K562 (cell line): ENCODE measurements around the gene DST. TPM values are rescaled to one million over a fixed set of nuclear protein-coding genes. Genes with fewer than 3 reads are reported as not detected.

Experiments used
- FOXJ2 ChIP-seq: fragments of 200-800 bp; sonication (Bioruptor generic); IDR thresholded peaks from 2 replicates; pipeline ENCODE4 v1.6.1; 2016; ENCODE audit warnings: missing genetic modification characterization, missing compliant biosample characterization
- MEF2A ChIP-seq: IDR thresholded peaks from 2 replicates; pipeline ENCODE4 v1.6.1; 2011; ENCODE audit warnings: low read depth, mild to moderate bottlenecking, low read length, moderate library complexity; ENCODE audit not compliant: control insufficient read depth
- NR1H2 ChIP-seq: sonication (generic); formaldehyde crosslinking; IDR thresholded peaks from 2 replicates; pipeline ENCODE4 v1.4.0; 2020; ENCODE audit warnings: mild to moderate bottlenecking, missing genetic modification reagents
- NR2C1 ChIP-seq, 2 experiments: fragments of 450-650 bp; IDR thresholded peaks; 2 replicates each; pipeline ENCODE4 v1.6.1; 2017; ENCODE audit warnings: mild to moderate bottlenecking in 2 of 2, antibody characterized with exemption in 1 of 2, inconsistent platforms in 1 of 2, missing compliant biosample characterization in 1 of 2, missing genetic modification characterization in 1 of 2
- ZBTB7A ChIP-seq: IDR thresholded peaks from 2 replicates; pipeline ENCODE4 v1.6.1; 2011; ENCODE audit warnings: low read depth, mild to moderate bottlenecking, low read length, moderate library complexity, borderline replicate concordance; ENCODE audit not compliant: control insufficient read depth
- ZFX ChIP-seq: sonication (generic); formaldehyde crosslinking; IDR thresholded peaks from 2 replicates; pipeline ENCODE4 v1.8.0; 2022; ENCODE audit warnings: mild to moderate bottlenecking, missing genetic modification reagents, moderate library complexity
- ZNF12 ChIP-seq: sonication (generic); formaldehyde crosslinking; IDR thresholded peaks from 2 replicates; pipeline ENCODE4 v1.4.0; 2020; ENCODE audit warnings: mild to moderate bottlenecking, missing genetic modification reagents
- ZNF407 ChIP-seq: fragments of 450-650 bp; IDR thresholded peaks from 2 replicates; pipeline ENCODE4 v1.6.1; 2016; ENCODE audit warnings: low read depth
- ZNF707 ChIP-seq: fragments of 250-450 bp; sonication (Bioruptor Pico); conservative IDR thresholded peaks from 2 replicates; pipeline ENCODE4 v1.8.0; 2022; ENCODE audit warnings: inconsistent platforms, mild to moderate bottlenecking, moderate library complexity
- ZNF780A ChIP-seq: fragments of 250-450 bp; sonication (Bioruptor Pico); IDR thresholded peaks from 2 replicates; pipeline ENCODE4 v1.5.0; 2021; ENCODE audit warnings: mild to moderate bottlenecking
- polyA plus RNA-seq, 8 experiments: library from polyadenylated mRNA; depleted of rRNA in 4 of 8; stranded (reverse) in 5 of 8; unstranded in 3 of 8; fragments of >200 nt; fragmentation: Nextera tagmentation in 2 of 8; fragmentation: Illumina TruSeq in 1 of 8; extraction: Ambion mirVana in 2 of 8; extraction: Trizol in 1 of 8; gene quantifications; 2 replicates each; pipeline versions ENCODE4 v1.2.1 to v1.2.3, GENCODE V29; 2011 to 2014; ENCODE audit warnings: inconsistent platforms in 1 of 8, missing spikeins in 1 of 8
- total RNA-seq, 7 experiments: library from RNA; depleted of rRNA in 6 of 7; stranded (reverse); fragments of >200 nt in 6 of 7; fragmentation: Illumina TruSeq in 2 of 7; extraction: Trizol in 2 of 7; gene quantifications; 2 replicates each; pipeline versions ENCODE4 v1.2.1 to v1.2.3, GENCODE V29; 2011 to 2021; ENCODE audit warnings: low replicate concordance in 1 of 7

Gene DST
- total and polyA plus RNA-seq, 9 of the 15 experiments (the other 6 are each of a cell fraction or from before 2014, with no cell fraction given), result 5.2 to 21.9 (median 13.3) TPM

- no peak for TF ChIP-seq MEF2A
- no peak for TF ChIP-seq NR1H2 (CRISPR knock-in tag)
- no peak for TF ChIP-seq ZNF407
- TF ChIP-seq ZBTB7A, result no peak
- no peak for TF ChIP-seq ZFX
- no peak for TF ChIP-seq ZNF707
- no peak for TF ChIP-seq FOXJ2 (tag)
- no peak for TF ChIP-seq ZNF12 (CRISPR knock-in tag)
- TF ChIP-seq NR2C1 (IDR thresholded peaks at IDR 0.05), result no peak
- no peak for TF ChIP-seq NR2C1 (tag; IDR thresholded peaks at IDR 0.05)
- no peak for TF ChIP-seq ZNF780A (CRISPR knock-in tag)
Observed at GRCh38 chr6:56448046-56448445, 194.6 kb downstream of the DST start (continued).
